GM13977 (cell line): ENCODE measurements around the gene PRTG.
"Not testable (repeated sequence)": the region's sequence is repeated elsewhere in the genome, so short reads cannot be mapped to it uniquely, and the experiment has no call there.

Experiments
- DNase-seq: peaks from one replicate; pipeline ENCODE4 v3.0.0; 2012; ENCODE audit warnings: low spot score
- in situ Hi-C: fragments of 300-500 bp; cut with MboI; formaldehyde crosslinking; loops from one replicate; pipeline ENCODE4 v1.12.0; 2022; ENCODE audit warnings: low sequenced_read_pairs, low pct_unique_long_range_greater_than_20kb, mixed read lengths, inconsistent platforms; ENCODE audit not compliant: unreplicated experiment
- TF ChIP-seq, protein P1 (sequence below): IDR thresholded peaks from 2 replicates; pipeline ENCODE4 v1.5.1; 2012; ENCODE audit warnings: mild to moderate bottlenecking, control low read depth; ENCODE audit not compliant: insufficient read depth; ENCODE audit errors: extremely low read depth, missing control alignments

PRTG gene

GRCh38 chr15:55742927-55743728 is at the start of gene PRTG:
PRTG (minus strand) TSS chr15:55743152; CDS start chr15:55742931, 221 bp downstream.
- TF ChIP-seq, protein P1, sequence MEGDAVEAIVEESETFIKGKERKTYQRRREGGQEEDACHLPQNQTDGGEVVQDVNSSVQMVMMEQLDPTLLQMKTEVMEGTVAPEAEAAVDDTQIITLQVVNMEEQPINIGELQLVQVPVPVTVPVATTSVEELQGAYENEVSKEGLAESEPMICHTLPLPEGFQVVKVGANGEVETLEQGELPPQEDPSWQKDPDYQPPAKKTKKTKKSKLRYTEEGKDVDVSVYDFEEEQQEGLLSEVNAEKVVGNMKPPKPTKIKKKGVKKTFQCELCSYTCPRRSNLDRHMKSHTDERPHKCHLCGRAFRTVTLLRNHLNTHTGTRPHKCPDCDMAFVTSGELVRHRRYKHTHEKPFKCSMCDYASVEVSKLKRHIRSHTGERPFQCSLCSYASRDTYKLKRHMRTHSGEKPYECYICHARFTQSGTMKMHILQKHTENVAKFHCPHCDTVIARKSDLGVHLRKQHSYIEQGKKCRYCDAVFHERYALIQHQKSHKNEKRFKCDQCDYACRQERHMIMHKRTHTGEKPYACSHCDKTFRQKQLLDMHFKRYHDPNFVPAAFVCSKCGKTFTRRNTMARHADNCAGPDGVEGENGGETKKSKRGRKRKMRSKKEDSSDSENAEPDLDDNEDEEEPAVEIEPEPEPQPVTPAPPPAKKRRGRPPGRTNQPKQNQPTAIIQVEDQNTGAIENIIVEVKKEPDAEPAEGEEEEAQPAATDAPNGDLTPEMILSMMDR: no peak
- DNase-seq: peak; percentile 68
- in situ Hi-C loops: no loop called here

DNA sequence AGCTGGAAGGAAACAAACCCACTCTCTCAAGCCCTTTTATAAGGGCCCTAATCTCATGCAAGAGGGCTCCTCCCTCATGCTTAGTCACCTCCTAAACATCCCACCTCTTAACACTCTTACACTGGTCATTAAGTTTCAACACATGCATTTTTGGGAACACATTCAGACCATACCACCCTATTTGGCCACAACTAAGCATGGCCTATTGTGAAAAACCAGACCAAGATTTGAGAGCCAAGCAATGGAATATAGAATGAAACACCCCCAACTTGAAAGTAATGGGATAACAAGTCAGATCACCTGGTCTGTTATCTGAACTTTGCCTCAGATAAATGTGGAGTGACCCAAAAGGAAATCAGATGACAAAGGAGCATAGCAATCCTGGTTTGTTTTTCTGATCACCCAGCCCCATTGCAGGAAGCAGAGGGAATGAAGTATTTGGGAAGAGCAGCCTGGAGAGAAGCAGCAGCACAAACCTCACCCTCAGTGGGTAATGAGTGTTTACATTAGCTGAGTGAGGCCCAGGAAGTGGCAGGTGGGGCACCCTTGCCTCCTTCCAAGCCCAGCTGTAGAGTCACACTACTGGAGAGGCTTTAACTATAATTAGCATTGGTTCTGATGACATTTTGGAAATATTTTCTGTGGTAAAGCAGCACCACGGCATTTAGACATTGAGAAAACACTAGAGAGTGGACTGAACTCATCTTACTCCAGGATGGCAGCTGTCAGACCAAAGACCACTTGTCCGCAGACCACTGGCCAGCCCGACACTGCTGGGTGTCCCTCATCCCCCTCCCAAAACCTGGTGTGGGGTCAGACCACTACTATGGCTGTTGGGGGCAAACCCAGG is 48.8 kb upstream of the PRTG start:
- DNase-seq: no peak
- TF ChIP-seq, protein P1: no peak
- in situ Hi-C loops: loop anchor here (10.0 kb wide), 1 partner anchor 137 kb away; no protein-coding TSS in a partner anchor

- DNase-seq: peak; percentile 52
- in situ Hi-C loops: no loop called here
- TF ChIP-seq, protein P1: peak; percentile 81
Measured at GRCh38 chr15:55789066-55789660, 46.2 kb upstream of the PRTG start.

GRCh38 chr15:55786341-55786740 is 43.4 kb upstream of the PRTG start:
- no peak for DNase-seq
- TF ChIP-seq, protein P1: no peak
- in situ Hi-C loops: no loop called here

- DNase-seq, in situ Hi-C loops: not testable (repeated sequence)
Measured at GRCh38 chr15:55785593-55785992, 42.6 kb upstream of the PRTG start.

DNA sequence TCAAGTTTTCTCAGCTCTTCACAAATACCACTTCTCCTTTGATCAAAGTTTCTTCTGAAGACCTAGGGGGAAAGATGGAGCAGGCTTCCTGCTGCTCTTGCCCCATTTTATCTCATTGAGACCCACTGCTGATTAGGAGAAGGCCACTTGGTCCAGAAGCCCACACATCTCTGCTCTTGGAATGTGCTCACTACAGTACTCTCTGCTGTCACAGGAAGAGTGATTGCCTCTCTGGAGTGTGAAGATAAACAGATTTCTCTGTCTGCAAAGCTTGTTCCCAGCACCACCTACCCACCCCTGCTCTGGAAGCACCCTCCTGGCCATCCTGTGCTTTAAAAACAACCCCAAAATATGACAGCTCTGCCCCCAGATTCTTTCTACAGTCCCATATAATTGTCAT is 41.3 kb upstream of the PRTG start:
- no peak for DNase-seq
- in situ Hi-C loops: no loop called here
- TF ChIP-seq, protein P1: no peak

GRCh38 chr15:55782901-55783300 is 39.9 kb upstream of the PRTG start:
- TF ChIP-seq, protein P1: no peak
- in situ Hi-C loops: no loop called here
- DNase-seq: no peak
